22Rv1 (cell line): ENCODE measurements around the gene STXBP6.

Source experiments
- CTCF ChIP-seq: fragments of 450-650 bp; IDR thresholded peaks from 2 replicates; pipeline ENCODE4 v1.5.1; 2017; ENCODE audit warnings: mild to moderate bottlenecking
- ZFX ChIP-seq: fragments of 450-650 bp; IDR thresholded peaks from 2 replicates; pipeline ENCODE4 v1.6.1; 2017; ENCODE audit warnings: antibody characterized with exemption, borderline replicate concordance

GRCh38 chr14:24959791-24960331 lies 90.1 kb downstream of the STXBP6 start:
- TF ChIP-seq CTCF (no peak), ZFX (no peak)
